Neural progenitor cell (in vitro differentiated cells): ENCODE data around the gene TRIM28.

Source experiments
- EZH2 ChIP-seq: fragments of 200-600 bp; sonication (generic); IDR thresholded peaks from 2 replicates; pipeline ENCODE4 v1.6.1; 2017; ENCODE audit warnings: antibody characterized with exemption, mild to moderate bottlenecking, moderate library complexity
- EZH2phosphoT487 ChIP-seq: fragments of 200-600 bp; sonication (generic); IDR thresholded peaks from 2 replicates; pipeline ENCODE4 v1.6.1; 2017; ENCODE audit warnings: antibody characterized with exemption
- TF ChIP-seq, protein P1 (sequence below): fragments of 200-600 bp; sonication (generic); IDR thresholded peaks from 2 replicates; pipeline ENCODE4 v1.5.1; 2017; ENCODE audit warnings: antibody characterized with exemption, mild to moderate bottlenecking

DNA sequence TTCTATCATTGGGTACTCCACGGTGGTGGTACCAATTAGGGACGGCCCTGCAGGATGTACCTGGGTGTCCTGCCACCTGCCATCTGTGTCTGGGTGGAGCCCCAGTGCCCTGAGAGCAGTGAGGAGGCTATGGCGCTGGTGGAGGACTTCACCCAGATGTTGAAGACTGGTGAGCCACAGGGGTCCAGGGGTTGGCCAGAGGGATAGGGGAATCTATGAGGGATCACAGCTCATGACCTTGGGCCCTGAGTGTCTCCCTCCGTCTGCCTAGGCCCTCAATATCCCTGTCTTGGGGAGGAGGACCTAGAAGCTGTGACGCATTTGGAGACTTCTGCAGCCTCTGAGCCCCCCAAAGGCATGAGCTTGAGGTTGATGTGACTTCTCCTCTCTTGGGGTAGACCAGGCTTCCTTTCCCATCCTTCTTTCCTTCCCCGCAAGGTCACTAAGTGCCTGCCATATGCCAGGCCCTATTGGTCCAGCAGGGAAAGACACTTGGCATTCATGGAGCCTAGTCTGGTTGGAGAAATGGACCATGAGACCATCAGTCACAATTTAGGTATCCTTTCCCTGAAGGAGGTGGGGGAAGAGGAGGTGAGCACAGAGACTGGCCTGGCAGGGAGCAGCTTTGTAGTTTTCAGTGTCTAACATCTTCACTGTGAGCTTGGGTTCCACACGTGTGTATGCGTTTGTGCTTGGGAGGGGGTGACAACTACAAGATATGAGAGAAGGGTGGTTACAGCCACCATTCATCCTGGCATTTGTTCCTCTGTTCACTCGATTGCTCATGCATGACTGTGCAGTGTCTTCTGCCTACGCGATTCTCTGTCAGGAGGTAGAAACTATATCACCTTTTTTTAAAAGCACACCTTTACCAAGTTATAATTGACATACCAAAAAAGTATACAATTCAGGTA lies 34.4 kb downstream of the TRIM28 start:
- TF ChIP-seq, protein P1, sequence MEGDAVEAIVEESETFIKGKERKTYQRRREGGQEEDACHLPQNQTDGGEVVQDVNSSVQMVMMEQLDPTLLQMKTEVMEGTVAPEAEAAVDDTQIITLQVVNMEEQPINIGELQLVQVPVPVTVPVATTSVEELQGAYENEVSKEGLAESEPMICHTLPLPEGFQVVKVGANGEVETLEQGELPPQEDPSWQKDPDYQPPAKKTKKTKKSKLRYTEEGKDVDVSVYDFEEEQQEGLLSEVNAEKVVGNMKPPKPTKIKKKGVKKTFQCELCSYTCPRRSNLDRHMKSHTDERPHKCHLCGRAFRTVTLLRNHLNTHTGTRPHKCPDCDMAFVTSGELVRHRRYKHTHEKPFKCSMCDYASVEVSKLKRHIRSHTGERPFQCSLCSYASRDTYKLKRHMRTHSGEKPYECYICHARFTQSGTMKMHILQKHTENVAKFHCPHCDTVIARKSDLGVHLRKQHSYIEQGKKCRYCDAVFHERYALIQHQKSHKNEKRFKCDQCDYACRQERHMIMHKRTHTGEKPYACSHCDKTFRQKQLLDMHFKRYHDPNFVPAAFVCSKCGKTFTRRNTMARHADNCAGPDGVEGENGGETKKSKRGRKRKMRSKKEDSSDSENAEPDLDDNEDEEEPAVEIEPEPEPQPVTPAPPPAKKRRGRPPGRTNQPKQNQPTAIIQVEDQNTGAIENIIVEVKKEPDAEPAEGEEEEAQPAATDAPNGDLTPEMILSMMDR: no peak
- TF ChIP-seq EZH2: no peak
- TF ChIP-seq EZH2phosphoT487: no peak
